SK-N-SH treated with all-trans-retinoic acid at 6 μM for 48 hours (cell line): ENCODE results near the gene MC1R.

Experiments used
- TOX ChIP-seq: fragments of 250-450 bp; sonication (Bioruptor Pico); IDR thresholded peaks from 2 replicates; pipeline ENCODE4 v1.8.0; 2021; ENCODE audit warnings: mild to moderate bottlenecking, moderate library complexity, borderline replicate concordance
- ZFP30 ChIP-seq: fragments of 450-650 bp; formaldehyde crosslinking; IDR thresholded peaks from 2 replicates; pipeline ENCODE4 v1.5.0; 2022; ENCODE audit warnings: mild to moderate bottlenecking, moderate library complexity

- TF ChIP-seq TOX (CRISPR knock-in tag) (no peak), ZFP30 (no peak)
Measured at GRCh38 chr16:89908236-89908635, 10.4 kb upstream of the MC1R start.
